Naive B cell (primary cell): Measurements from ENCODE around the gene ABHD4. TPM values are rescaled to one million over a fixed set of nuclear protein-coding genes. Genes with fewer than 3 reads are reported as not detected.
"Not testable (repeated sequence)": the region's sequence is repeated elsewhere in the genome, so short reads cannot be mapped to it uniquely, and the experiment has no call there.

ENCODE experiments used
- ATAC-seq, 2 donors: fragments of 150-1000 bp; cut with Tn5 transposase; 2 replicates each; pipeline ENCODE4 v1.10.0; 2021; ENCODE audit warnings: low read depth in 2 of 2, mild to moderate bottlenecking in 2 of 2, moderate library complexity in 2 of 2
- DNase-seq: peaks from one replicate; pipeline ENCODE4 v3.0.0; 2022
- H3K27ac Mint-ChIP-seq, 6 donors: one replicate each; pipeline ENCODE4 v1.8.0; 2020 to 2022; ENCODE audit warnings: mild to moderate bottlenecking in 6 of 6, mixed read lengths in 6 of 6, moderate library complexity in 5 of 6, inconsistent platforms in 2 of 6
- H3K27me3 Mint-ChIP-seq, 3 donors: one replicate each; pipeline ENCODE4 v1.8.0; 2021 to 2022; ENCODE audit warnings: mixed read lengths in 3 of 3, mild to moderate bottlenecking in 1 of 3
- H3K36me3 Mint-ChIP-seq, 2 donors: one replicate each; pipeline ENCODE4 v1.8.0; 2020 to 2022; ENCODE audit warnings: mixed read lengths in 2 of 2, inconsistent platforms in 1 of 2, mild to moderate bottlenecking in 1 of 2
- H3K4me1 Mint-ChIP-seq, 3 donors: one replicate each; pipeline ENCODE4 v1.8.0; 2020 to 2022; ENCODE audit warnings: mixed read lengths in 3 of 3, inconsistent platforms in 1 of 3, mild to moderate bottlenecking in 1 of 3, moderate library complexity in 1 of 3
- H3K4me3 Mint-ChIP-seq, 8 donors: one replicate each; pipeline ENCODE4 v1.8.0; 2020 to 2022; ENCODE audit warnings: mild to moderate bottlenecking in 8 of 8, mixed read lengths in 8 of 8, moderate library complexity in 8 of 8, inconsistent platforms in 2 of 8
- H3K9me3 Mint-ChIP-seq, 7 donors: one replicate each; pipeline ENCODE4 v1.8.0; 2020 to 2022; ENCODE audit warnings: mixed read lengths in 7 of 7, mild to moderate bottlenecking in 5 of 7, inconsistent platforms in 2 of 7, moderate library complexity in 1 of 7
- polyA plus RNA-seq, 6 donors: library from polyadenylated mRNA; unstranded; fragments of 300-500 nt; fragmentation: Illumina TruSeq; gene quantifications; one replicate each; pipeline ENCODE4 v1.2.3, GENCODE V29; 2021; ENCODE audit warnings: low read depth in 6 of 6

Gene ABHD4
- polyA plus RNA-seq, 6 donors from 2014 or later, result 4.8 to 14.1 (median 9.2) TPM

DNA sequence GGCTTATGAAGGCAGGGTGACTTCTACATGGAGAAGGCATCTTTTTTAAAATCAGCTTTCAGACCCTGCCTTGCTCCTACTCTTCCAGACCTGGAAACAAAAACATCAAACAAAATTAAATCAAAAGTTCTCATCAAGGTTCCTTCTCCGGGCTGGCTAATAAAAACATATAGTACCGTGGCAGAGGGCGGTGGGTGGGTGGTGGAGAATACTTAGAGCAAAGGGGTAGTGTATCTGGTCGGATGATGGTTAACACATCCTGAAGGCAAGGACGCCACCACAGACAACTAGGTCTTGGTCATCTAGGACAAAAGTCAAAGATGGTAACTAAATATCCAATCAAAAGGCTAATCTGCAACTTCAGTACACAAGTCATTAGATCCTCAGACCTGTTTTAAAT is 10.9 kb upstream of the ABHD4 start:
- Mint-ChIP-seq H3K27me3 (no peaks in the 10 kb centered on the region), H3K9me3 (no peaks in the 10 kb centered on the region), H3K4me3 (peak overlapping the region in 4 of 8 donors; percentile 4 to 99 (median 71)), H3K27ac (peak overlapping the region; percentile 20 to 80 (median 53)), H3K4me1 (peaks cover 50 to 74% (median 59%) of the 10 kb centered on the region in 3 donors), H3K36me3 (no peaks in the 10 kb centered on the region)
- DNase-seq, result no peak
- no peak for ATAC-seq

DNA sequence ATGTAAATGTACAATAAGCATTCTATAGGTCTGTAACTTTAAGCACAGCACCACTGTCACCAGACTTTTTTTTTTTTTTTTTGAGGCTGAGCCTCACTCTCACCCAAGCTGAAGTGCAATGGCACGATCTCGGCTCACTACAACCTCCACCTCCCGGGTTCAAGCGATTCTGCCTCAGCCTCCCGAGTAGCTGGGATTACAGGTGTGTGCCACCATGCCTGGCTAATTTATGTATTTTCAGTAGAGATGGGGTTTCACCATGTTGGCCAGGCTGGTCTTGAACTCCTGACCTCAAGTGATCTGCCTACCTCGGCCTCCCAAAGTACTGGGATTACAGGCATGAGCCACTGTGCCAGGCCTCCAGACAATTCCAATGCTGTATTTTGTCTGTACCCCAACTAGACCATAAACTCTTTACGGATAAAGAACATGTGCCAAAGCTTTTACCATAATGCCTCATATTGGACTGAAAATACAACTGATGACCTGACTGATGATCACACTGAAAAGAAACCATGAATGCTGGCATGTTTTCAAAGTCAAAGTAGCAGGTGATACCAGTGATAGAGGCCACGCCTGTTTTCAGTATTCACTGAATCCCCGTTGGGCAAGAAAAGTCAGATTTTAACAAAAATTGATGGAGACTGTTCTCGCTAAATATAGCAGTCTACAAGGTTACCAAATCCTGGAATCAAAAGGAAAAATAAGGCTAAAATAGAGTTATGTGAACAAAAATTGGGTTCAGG is 10.2 kb upstream of the ABHD4 start:
- Mint-ChIP-seq H3K4me3 (peak overlapping the region; percentile 88 to 99 (median 98)), H3K27ac (peak overlapping the region; percentile 98 to 100 (median 99)), H3K4me1 (peaks cover 49 to 74% (median 56%) of the 10 kb centered on the region in 3 donors)
- H3K9me3 Mint-ChIP-seq, H3K27me3 Mint-ChIP-seq, H3K36me3 Mint-ChIP-seq, DNase-seq, ATAC-seq: not testable (repeated sequence)

DNA sequence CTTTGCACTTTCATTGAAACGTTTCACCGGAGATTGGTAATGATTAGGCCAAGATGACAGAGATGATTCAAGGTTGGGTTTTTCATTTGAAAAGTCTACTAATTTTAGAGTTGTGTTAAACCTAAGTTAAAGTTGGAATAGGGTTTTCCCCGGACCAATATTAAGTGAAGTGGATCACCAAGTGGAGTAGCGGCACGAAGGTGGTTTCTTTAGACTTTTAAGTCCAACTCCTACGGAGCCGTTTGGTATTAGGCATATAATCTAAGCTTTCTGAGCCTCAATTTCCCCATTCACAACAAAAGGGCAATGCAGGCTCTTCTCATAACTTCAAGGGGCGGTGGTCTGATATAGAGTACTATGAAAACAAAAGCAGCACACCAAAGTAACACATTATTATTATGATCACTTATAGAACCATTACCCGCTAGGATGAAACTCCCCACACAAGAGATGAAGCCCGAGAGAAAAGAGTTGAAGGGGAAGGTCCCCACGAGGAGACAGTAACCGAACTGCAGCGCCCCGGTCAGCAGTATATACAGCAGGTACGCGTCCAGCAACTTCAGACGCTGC is 9.5 kb upstream of the ABHD4 start:
- Mint-ChIP-seq H3K27ac (peak overlapping the region; percentile 98 to 100 (median 99)), H3K9me3 (no peaks in the 10 kb centered on the region), H3K27me3 (no peaks in the 10 kb centered on the region), H3K4me3 (peak overlapping the region; percentile 88 to 99 (median 98)), H3K36me3 (no peaks in the 10 kb centered on the region), H3K4me1 (peaks cover 42 to 67% (median 48%) of the 10 kb centered on the region in 3 donors)
- no peak for DNase-seq
- no peak for ATAC-seq

DNA sequence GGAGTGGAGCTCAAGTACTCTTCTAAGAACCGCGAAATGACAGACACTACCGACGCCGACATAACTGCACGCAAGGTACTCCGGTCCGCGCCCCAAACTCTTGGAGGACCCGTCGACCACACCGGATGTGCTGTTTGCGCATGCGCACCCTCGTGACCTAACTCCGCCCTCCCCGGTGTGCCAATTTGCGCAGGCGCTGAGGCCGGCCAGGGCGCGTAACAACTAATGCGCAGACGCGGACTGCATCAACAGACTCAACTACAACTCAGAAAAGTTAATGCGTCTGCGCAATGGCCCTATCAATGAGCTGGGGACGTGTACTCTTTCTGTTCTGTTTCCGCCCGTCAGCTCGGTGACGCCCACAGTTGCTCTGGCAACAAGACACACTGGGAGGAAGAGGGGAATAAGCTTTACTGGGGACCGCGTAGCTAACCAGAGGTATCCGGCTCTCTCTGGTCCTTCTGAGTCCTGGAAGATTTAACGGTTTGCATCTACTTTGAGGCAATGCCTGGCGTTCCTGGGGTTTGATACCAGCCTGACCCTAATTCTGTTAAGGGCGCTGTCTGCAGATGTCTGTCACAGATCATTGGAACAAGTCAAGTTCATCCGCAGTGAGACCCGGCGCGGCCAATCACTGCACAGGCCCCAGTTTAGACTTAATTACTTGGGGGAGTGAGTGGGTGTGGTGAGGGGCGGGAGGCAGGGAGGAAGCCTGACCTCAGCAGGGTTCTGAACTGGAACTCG is 8.8 kb upstream of the ABHD4 start, which contains the start of gene DAD1:
TSS of gene DAD1 (minus strand) at position 129 of the 744 bp plus-strand sequence. CDS start at position 62, 67 bp downstream.
- Mint-ChIP-seq H3K27me3 (no peaks in the 10 kb centered on the region), H3K36me3 (no peaks in the 10 kb centered on the region), H3K9me3 (no peaks in the 10 kb centered on the region), H3K27ac (peak within 1 kb of the TSS; percentile 98 to 100 (median 99)), H3K4me3 (peak within 1 kb of the TSS; percentile 88 to 99 (median 98)), H3K4me1 (peaks cover 36 to 60% (median 42%) of the 10 kb centered on the region in 3 donors)
- DNase-seq (peak; percentile 100), ATAC-seq (peak; percentile 89 to 91)

DNA sequence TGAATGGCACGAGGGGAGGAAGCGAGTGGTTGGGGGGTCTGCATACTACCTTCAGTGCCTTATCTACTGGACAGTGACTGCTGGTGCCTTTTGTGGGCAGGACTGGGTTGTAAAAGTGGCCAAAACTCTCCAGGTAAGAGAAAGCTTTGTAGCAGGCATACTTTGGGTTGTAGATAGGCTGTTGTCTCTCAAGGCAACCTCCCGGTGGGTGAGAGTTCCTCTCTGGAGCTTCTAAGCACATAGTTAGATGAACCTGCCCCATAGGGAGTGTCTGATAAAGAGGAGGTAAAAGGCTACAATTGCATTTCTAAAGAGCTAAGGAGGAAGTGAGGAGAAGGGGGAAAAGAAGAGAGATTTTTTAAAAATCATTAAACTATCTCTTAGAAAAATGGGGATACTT is 4.9 kb upstream of the ABHD4 start:
- Mint-ChIP-seq H3K4me1 (peaks cover 13 to 30% (median 20%) of the 10 kb centered on the region in 3 donors), H3K27me3 (no peaks in the 10 kb centered on the region), H3K9me3 (no peaks in the 10 kb centered on the region), H3K4me3 (peak overlapping the region in 1 of 8 donors; percentile 5), H3K36me3 (no peaks in the 10 kb centered on the region), H3K27ac (peak overlapping the region in 1 of 6 donors; percentile 48)
- ATAC-seq (no peak), DNase-seq (no peak)

DNA sequence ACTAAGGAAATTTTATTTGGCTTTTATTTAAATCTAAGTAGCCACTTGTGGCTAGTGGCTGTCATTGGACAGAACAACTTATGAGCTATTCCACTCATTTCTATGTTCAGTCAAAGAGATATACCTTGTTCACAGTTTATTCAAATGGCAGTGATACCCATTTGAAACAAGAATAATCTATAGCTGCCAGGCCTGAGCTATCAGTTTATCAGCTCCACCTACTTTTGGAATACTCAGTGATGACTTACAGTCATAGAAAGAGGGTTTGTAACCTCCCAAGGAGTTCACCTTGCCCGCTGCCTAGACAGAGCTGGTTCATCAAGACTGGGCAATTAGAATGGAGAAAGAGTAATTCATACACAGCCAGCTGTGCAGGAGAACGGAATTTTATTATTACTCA is 4.5 kb upstream of the ABHD4 start:
- no peak overlapping the region for H3K27ac Mint-ChIP-seq
- peaks cover 0 to 3% (median 0%) of the 10 kb centered on the region in 3 donors for H3K27me3 Mint-ChIP-seq
- no peak for DNase-seq
- H3K4me3 Mint-ChIP-seq, result peak overlapping the region in 1 of 8 donors; percentile 29
- no peak for ATAC-seq
- H3K36me3 Mint-ChIP-seq, result no peaks in the 10 kb centered on the region
- H3K9me3 Mint-ChIP-seq, result no peaks in the 10 kb centered on the region
- H3K4me1 Mint-ChIP-seq, result peaks cover 13 to 30% (median 22%) of the 10 kb centered on the region in 3 donors

DNA sequence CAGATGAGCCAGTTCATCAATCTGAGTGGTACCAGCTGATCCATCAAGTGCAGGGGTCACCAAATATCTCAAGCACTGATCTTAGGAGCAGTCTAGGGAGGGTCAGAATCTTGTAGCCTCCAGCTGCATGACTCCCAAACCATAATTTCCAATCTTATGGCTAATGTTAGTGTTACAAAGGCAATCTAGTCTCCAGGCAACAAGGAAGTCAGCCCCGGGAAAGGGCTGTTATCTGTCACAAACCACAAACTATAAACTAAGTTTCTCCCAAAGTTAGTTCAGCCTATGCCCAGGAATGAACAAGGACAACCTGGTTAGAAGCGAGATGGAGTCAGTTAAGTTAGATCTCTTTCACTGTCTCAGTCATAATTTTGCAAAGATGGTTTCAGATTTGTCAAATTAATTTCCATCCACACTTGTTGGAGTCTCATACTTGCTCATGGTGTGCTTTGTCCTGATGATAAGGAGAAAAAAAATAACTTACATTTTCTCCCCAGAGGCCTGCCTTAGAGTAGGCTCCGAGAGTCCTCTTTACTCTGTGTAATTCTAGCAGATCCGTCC is 3.9 kb upstream of the ABHD4 start:
- peak overlapping the region in 1 of 8 donors; percentile 37 for H3K4me3 Mint-ChIP-seq

DNA sequence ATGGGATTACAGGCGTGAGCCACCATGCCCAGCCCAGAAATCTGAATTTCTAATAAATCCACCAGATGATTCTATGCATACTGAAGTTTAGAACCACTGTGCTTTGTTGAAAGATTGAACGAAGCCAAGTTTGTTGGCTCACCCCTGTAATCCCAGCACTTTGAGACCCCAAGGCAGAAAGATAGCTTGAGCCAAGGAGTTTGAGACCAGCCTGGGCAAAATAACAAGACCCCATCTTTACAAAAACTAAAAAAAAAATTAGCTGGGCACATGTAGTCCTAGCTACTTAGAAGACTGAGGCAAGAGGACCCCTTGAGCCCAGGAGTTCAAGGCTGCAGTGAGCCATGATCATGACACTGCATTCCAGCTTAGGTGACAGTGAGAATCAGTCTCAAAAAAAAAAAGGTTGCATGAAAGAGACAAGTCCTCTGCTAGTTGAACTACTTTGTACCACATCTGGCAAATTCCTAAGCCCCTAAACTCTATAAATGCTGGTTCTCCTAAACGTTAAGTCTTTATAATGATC is 1.7 kb upstream of the ABHD4 start:
- Mint-ChIP-seq H3K27me3 (peaks cover 0 to 5% (median 0%) of the 10 kb centered on the region in 3 donors), H3K27ac (no peak overlapping the region), H3K36me3 (no peaks in the 10 kb centered on the region), H3K9me3 (no peaks in the 10 kb centered on the region), H3K4me3 (peak overlapping the region in 4 of 8 donors; percentile 21 to 95 (median 52)), H3K4me1 (peaks cover 16 to 30% (median 21%) of the 10 kb centered on the region in 3 donors)
- DNase-seq, result no peak
- no peak for ATAC-seq

More for the DNA sequence above, 3.9 kb upstream of the ABHD4 start:
- peak overlapping the region in 1 of 6 donors; percentile 29 for H3K27ac Mint-ChIP-seq
- H3K4me1 Mint-ChIP-seq, result peaks cover 19 to 33% (median 23%) of the 10 kb centered on the region in 3 donors
- H3K36me3 Mint-ChIP-seq, result no peaks in the 10 kb centered on the region
- DNase-seq, result no peak
- no peak for ATAC-seq
- H3K9me3 Mint-ChIP-seq, result no peaks in the 10 kb centered on the region
- H3K27me3 Mint-ChIP-seq, result peaks cover 0 to 5% (median 0%) of the 10 kb centered on the region in 3 donors

DNA sequence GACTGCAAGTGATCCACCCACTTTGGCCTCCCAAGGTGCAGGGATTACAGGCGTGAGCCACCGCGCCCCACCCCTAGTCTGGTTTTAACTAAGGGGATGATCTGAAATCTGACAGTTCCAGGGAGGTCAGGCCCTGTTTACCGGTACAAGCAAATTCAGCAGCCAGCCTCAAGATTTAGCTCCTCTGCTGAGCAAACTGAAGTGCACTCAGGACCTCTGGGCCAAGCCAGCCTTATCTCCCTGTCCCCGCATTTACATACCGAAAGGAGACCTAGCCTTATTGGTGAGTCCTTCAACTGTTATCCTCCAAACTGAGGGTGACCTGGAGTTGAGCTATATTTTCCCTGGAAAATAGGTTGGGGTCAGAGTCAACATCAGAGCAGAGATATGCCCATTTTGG is 835 bp upstream of the ABHD4 start:
- peaks cover 0 to 5% (median 0%) of the 10 kb centered on the region in 3 donors for H3K27me3 Mint-ChIP-seq

DNA sequence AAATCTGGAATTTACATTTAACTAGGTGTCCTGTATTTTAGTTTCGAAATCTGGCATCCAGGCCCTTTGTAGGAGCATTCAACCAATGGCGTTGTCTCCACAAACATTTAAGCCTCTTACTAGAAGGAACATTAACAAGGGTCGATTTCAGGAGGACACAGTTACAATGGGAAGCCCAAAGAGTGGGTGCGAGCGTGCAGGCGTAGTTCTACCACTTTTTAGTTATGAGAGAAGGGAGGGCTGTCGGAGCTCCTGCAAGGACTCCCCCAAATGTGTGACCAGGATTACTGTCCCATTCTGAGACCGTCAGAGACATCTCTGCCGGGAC is 365 bp upstream of the ABHD4 start:
- Mint-ChIP-seq H3K4me3 (peak overlapping the region; percentile 95 to 99 (median 96)), H3K36me3 (peaks cover 3 to 12% of the 10 kb centered on the region in 2 donors), H3K9me3 (no peaks in the 10 kb centered on the region), H3K27ac (peak overlapping the region in 5 of 6 donors; percentile 6 to 91 (median 84)), H3K4me1 (peaks cover 16 to 30% (median 27%) of the 10 kb centered on the region in 3 donors), H3K27me3 (peaks cover 0 to 5% (median 0%) of the 10 kb centered on the region in 3 donors)
- ATAC-seq (peak; percentile 27 to 28), DNase-seq (no peak)

More for the DNA sequence above, 835 bp upstream of the ABHD4 start:
- Mint-ChIP-seq H3K9me3 (no peaks in the 10 kb centered on the region), H3K36me3 (peaks cover 0 to 8% of the 10 kb centered on the region in 2 donors), H3K27ac (peak overlapping the region in 3 of 6 donors; percentile 22 to 90 (median 84)), H3K4me1 (peaks cover 16 to 30% (median 27%) of the 10 kb centered on the region in 3 donors), H3K4me3 (peak overlapping the region; percentile 95 to 99 (median 96))
- ATAC-seq, result no peak
- DNase-seq, result no peak

DNA sequence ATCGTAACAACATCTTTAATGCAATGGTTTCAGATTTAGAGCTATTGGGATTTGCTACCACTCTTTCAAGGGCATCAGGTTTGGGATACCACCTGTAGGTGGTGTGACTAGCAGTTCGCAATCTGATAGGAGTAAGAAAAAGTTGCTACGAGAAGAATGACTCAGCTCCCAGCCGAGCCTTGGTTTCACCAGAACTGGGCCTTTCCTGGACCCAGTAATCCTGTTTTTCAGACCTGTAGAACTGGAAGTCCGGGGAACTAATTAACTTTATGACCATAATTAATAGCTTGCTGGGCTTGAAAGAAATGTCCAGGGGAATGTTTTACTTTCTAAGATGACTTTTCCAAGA is 770 bp downstream of the ABHD4 start:
- H3K27ac Mint-ChIP-seq, result peak overlapping the region; percentile 86 to 98 (median 92)
- peaks cover 0 to 5% (median 0%) of the 10 kb centered on the region in 3 donors for H3K27me3 Mint-ChIP-seq
- ATAC-seq (peak; percentile 34 to 37), DNase-seq (no peak)
- H3K36me3 Mint-ChIP-seq, result peaks cover 15 to 24% of the 10 kb centered on the region in 2 donors
- peak overlapping the region; percentile 95 to 99 (median 96) for H3K4me3 Mint-ChIP-seq
- no peaks in the 10 kb centered on the region for H3K9me3 Mint-ChIP-seq
- H3K4me1 Mint-ChIP-seq, result peaks cover 16 to 30% (median 27%) of the 10 kb centered on the region in 3 donors

DNA sequence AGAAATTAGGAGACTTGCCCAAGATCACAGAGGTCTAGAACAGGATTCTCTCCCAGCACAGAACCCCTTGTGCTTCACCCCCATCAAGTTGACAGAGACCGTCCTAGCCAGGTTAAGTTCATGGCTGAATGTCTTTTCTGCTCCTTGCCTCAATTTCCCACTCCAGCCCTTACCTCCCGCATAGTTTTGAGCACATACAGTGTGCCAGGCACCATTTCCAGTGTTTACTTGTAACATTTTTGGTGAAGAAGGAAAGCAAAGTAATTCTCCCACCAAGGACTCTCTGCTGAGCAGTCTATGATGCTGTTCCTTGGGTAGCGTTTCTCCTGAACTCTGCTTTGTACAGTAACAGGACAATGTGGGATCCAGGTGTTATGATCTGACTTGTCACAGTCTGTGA is 1.2 kb downstream of the ABHD4 start:
- peak overlapping the region; percentile 72 to 99 (median 96) for H3K4me3 Mint-ChIP-seq
- peaks cover 0 to 5% (median 0%) of the 10 kb centered on the region in 3 donors for H3K27me3 Mint-ChIP-seq
- no peak for DNase-seq
- H3K9me3 Mint-ChIP-seq, result no peaks in the 10 kb centered on the region
- no peak for ATAC-seq
- peak overlapping the region in 3 of 6 donors; percentile 2 to 90 (median 29) for H3K27ac Mint-ChIP-seq
- H3K36me3 Mint-ChIP-seq, result peaks cover 15 to 26% of the 10 kb centered on the region in 2 donors
- H3K4me1 Mint-ChIP-seq, result peaks cover 16 to 30% (median 27%) of the 10 kb centered on the region in 3 donors
